Upper lobe of left lung (tissue), 4 donors: ENCODE data around the gene PTGS2.

ENCODE experiments used
- CTCF ChIP-seq, 6 experiments: fragments of 450-650 bp in 4 of 6; fragments of 200-600 bp in 2 of 6; sonication (generic) in 2 of 6; IDR thresholded peaks; one replicate each; pipeline ENCODE4 v1.5.1; 2016 to 2019; ENCODE audit warnings: antibody characterized with exemption in 6 of 6
- EP300 ChIP-seq, 4 donors: sonication (generic); formaldehyde crosslinking; IDR thresholded peaks; one replicate each; pipeline ENCODE4 v1.5.1; 2017; ENCODE audit warnings: antibody characterized with exemption in 4 of 4, control low read depth in 2 of 4
- POLR2A ChIP-seq, 4 donors: fragments of 450-650 bp; IDR thresholded peaks; one replicate each; pipeline ENCODE4 v1.5.1; 2016 to 2017; ENCODE audit warnings: antibody characterized with exemption in 4 of 4, mild to moderate bottlenecking in 2 of 4
- POLR2AphosphoS5 ChIP-seq, 2 donors: sonication (generic); formaldehyde crosslinking; IDR thresholded peaks; one replicate each; pipeline ENCODE4 v1.5.1; 2017; ENCODE audit warnings: antibody characterized with exemption in 2 of 2

DNA sequence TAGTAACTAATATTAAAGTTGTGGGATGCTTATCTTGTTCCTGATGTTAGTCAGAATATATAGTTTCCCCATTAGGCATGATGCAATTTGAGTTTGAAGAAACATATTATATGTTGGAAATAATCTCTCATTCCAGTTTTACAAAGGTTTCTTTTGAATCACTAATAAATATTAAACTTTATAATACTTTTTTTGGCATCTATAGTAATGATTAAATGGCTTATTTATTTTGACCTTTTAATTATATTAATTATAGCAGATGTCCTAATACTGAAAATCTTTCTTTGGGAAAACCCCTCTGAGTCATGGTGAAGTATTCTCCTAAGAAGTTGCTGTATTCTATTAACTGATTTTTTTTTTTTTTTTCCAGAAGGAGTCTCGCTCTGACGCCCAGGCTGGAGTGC lies 28.5 kb upstream of the PTGS2 start:
- TF ChIP-seq POLR2AphosphoS5 (IDR thresholded peaks at IDR 0.05) (no peak), CTCF (IDR thresholded peaks at IDR 0.05) (no peak), POLR2A (IDR thresholded peaks at IDR 0.05) (no peak), EP300 (IDR thresholded peaks at IDR 0.05) (no peak)
